BJ (cell line): ENCODE measurements around the gene SPOP. TPM values are rescaled to one million over a fixed set of nuclear protein-coding genes. Genes with fewer than 3 reads are reported as not detected.

Source experiments
- CTCF ChIA-PET: fragments of 350-600 bp; formaldehyde crosslinking; extraction: SDS; loops from one replicate; lab custom pipeline; 2021; ENCODE audit warnings: antibody characterized with exemption, inconsistent platforms; lab: Yijun Ruan, JAX
- POLR2A ChIA-PET: fragments of 300-600 bp; sonication (Branson Sonifier 250); formaldehyde crosslinking; extraction: SDS; loops from one replicate; lab custom pipeline; 2021; ENCODE audit warnings: antibody characterized with exemption; lab: Charles Lee
- DNase-seq: peaks from one replicate; pipeline ENCODE4 v3.0.0-alpha.2; 2011; ENCODE audit warnings: low read depth
- H3K27me3 ChIP-seq: 2 replicates; pipeline ENCODE4 v1.6.0; 2011; ENCODE audit warnings: low read length; ENCODE audit not compliant: control insufficient read depth, insufficient read depth
- H3K36me3 ChIP-seq: 2 replicates; pipeline ENCODE4 v1.5.1; 2011; ENCODE audit warnings: low read length; ENCODE audit not compliant: control insufficient read depth, insufficient read depth
- H3K4me3 ChIP-seq: 2 replicates; pipeline ENCODE4 v1.5.1; 2011; ENCODE audit warnings: low read depth, mild to moderate bottlenecking, control low read depth, low read length
- polyA plus RNA-seq: library from polyadenylated mRNA; depleted of rRNA; stranded (reverse); fragments of >200 nt; gene quantifications from 2 replicates; pipeline ENCODE4 v1.2.3, GENCODE V29; 2011
- TF ChIP-seq, protein P1 (sequence below): IDR thresholded peaks from 2 replicates; pipeline ENCODE4 v1.5.1; 2011; ENCODE audit warnings: low read depth, mild to moderate bottlenecking, control low read depth, inconsistent platforms, low read length, moderate library complexity; ENCODE audit not compliant: insufficient read depth

Gene SPOP
- polyA plus RNA-seq, 1 experiment: 136 TPM

GRCh38 chr17:49596613-49597244 is 81.2 kb downstream of the SPOP start:
- Histone ChIP-seq H3K36me3 (peaks cover 1% of the 10 kb centered on the region; the same call in 1 of the 2 replicates), H3K27me3 (no peaks in the 10 kb centered on the region), H3K4me3 (no peak overlapping the region)
- TF ChIP-seq, protein P1, sequence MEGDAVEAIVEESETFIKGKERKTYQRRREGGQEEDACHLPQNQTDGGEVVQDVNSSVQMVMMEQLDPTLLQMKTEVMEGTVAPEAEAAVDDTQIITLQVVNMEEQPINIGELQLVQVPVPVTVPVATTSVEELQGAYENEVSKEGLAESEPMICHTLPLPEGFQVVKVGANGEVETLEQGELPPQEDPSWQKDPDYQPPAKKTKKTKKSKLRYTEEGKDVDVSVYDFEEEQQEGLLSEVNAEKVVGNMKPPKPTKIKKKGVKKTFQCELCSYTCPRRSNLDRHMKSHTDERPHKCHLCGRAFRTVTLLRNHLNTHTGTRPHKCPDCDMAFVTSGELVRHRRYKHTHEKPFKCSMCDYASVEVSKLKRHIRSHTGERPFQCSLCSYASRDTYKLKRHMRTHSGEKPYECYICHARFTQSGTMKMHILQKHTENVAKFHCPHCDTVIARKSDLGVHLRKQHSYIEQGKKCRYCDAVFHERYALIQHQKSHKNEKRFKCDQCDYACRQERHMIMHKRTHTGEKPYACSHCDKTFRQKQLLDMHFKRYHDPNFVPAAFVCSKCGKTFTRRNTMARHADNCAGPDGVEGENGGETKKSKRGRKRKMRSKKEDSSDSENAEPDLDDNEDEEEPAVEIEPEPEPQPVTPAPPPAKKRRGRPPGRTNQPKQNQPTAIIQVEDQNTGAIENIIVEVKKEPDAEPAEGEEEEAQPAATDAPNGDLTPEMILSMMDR: no peak
- no peak for DNase-seq
- CTCF ChIA-PET: interaction anchor here (2.2 kb wide), 1 partner anchor 27 kb away, joined by 13 read pairs; no protein-coding TSS in a partner anchor
- POLR2A ChIA-PET: no interaction called here

DNA sequence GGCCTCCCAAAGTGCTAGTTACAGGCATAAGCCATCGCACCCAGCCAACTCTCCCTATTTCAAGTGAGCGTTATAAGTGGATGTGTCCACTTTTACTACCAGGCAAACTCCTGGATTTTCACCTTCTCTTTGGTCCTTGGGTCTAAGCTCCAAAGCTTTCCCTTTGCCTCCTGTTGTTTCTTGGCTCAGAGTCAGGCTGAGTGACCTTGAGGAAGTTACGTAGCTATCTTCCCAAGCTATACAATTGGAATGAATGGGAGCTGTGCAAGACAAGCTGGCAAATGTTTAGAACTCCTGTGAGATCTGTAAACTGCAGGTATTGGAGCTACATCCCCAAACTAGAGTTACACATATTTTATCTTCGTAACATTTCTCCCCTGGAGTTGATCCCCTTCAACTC is 81.9 kb downstream of the SPOP start:
- DNase-seq: no peak
- no peaks in the 10 kb centered on the region for H3K27me3 ChIP-seq
- CTCF ChIA-PET: no interaction called here
- peaks cover 3% of the 10 kb centered on the region; the same call in 1 of the 2 replicates for H3K36me3 ChIP-seq
- TF ChIP-seq, protein P1: no peak
- POLR2A ChIA-PET: no interaction called here
- H3K4me3 ChIP-seq: no peak overlapping the region

DNA sequence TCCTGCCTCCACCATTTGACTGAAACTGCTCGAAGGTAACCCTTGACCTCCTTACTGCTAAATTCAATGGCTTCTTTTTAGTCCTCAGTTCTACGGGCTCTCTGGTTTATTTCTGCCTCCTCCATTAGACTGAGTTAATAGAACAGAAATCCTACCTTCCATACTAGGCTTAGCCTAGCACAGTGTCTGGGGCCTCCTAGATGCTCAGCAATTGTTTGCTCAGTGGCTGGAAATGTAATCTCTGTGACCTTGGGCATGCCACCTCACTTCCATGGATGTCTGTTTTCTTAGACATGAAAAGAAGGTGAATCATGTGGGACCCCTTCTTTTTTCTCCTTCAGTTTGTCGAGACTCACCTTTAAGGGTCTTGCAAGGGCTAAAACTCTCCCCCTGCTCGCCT is 82.6 kb downstream of the SPOP start:
- no peaks in the 10 kb centered on the region for H3K27me3 ChIP-seq
- peaks cover 3% of the 10 kb centered on the region; the same call in 1 of the 2 replicates for H3K36me3 ChIP-seq
- POLR2A ChIA-PET: no interaction called here
- H3K4me3 ChIP-seq: no peak overlapping the region
- DNase-seq: no peak
- CTCF ChIA-PET: interaction anchor here (0.6 to 1.2 kb wide), 2 partner anchors 25 to 52 kb away, joined by 3 read pairs; no protein-coding TSS in a partner anchor
- TF ChIP-seq, protein P1: no peak

DNA sequence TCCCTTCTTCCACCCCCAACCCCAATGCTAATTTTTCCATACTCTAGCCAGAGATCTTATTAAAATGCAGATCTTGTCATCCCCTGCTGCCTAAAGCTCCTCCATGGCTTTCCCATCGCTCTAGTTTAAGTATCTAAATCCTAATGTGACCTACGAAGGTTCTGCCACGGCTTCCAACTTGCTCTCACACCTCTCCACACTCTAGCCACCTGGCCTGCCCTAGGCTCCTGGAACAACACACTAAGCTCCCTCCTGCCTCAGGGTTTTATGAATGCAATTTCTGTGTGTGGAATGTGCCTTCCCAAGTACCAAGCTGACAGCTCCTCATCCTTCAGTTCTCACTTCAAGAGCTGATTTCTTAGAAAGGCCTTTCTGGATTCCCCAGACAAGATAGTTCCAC is 85.6 kb downstream of the SPOP start:
- TF ChIP-seq, protein P1: no peak
- POLR2A ChIA-PET: no interaction called here

DNA sequence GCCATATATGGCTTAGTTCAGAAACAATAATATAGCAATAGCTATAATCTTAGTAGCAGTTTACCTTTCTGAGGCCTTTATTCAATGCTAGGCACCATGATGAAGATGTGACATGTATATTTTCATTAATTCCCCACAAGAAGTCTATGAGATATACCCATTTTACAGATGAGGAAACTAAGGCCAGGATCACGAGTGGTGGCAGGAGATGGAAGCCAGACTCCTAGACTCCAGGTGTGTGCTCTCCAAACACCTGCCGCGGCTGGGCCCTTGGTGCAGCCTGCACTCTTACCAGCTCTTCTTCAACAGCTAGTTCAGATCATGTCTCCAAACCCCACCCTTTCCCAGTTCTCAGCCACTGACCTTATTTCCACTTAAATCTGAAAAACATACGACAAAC is 87.0 kb downstream of the SPOP start:
- CTCF ChIA-PET: interaction anchor here (0.6 kb wide), 1 partner anchor 463 kb away, joined by 3 read pairs; no protein-coding TSS in a partner anchor
- no peaks in the 10 kb centered on the region for H3K27me3 ChIP-seq
- peaks cover 4% of the 10 kb centered on the region for H3K36me3 ChIP-seq
- no peak overlapping the region for H3K4me3 ChIP-seq
- no peak for DNase-seq
- POLR2A ChIA-PET: no interaction called here
- TF ChIP-seq, protein P1: no peak

More for the DNA sequence above, 85.6 kb downstream of the SPOP start:
- Histone ChIP-seq H3K4me3 (no peak overlapping the region), H3K36me3 (peaks cover 2% of the 10 kb centered on the region), H3K27me3 (no peaks in the 10 kb centered on the region)
- DNase-seq: no peak
- CTCF ChIA-PET: interaction anchor here (0.6 to 1.4 kb wide), 4 partner anchors 16 to 536 kb away, joined by 3 to 5 read pairs (median 4); no protein-coding TSS in a partner anchor
